HG03066 (cell line): ENCODE measurements around the gene YY2.
"Not testable (repeated sequence)": the region's sequence is repeated elsewhere in the genome, so short reads cannot be mapped to it uniquely, and the experiment has no call there.

Experiments
- ATAC-seq: cut with Tn5 transposase; IDR thresholded peaks from one replicate; pipeline ENCODE4 v1.9.1; 2021; ENCODE audit warnings: low read depth; ENCODE audit not compliant: unreplicated experiment

YY2 gene

DNA sequence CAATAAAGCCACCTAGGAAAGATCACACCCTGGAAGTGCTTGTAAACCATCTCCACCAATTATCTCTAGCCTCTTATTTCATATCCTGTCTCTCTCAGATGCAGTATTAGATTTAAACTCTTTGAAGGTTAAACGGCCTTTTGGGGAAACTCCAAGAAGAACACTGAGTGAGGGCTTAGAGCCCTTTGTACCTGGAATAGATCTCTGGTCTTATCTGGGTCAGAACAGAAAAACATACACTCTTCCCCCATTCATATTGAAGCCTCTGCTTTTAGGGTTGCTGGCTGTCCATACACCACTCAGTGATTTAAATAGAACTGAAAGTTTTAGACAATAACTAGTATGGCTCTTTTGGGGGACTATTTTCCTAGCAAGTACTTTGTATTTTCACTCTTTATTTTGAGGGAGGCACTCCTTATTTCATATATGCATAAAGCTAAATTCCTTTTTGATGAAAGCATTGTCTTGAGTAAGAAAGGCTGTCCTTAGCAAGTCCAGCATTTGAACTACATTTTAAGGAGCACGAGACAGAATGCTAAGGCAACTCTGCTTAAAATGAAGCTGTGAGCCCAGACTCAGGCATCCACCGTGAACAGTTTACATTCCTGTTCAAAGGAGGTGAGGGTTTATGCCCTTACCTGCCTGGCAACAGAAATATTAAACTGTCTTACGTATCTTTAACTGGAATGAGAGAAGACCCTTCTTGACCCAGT is 17.4 kb downstream of the YY2 start:
- ATAC-seq, result no peak

DNA sequence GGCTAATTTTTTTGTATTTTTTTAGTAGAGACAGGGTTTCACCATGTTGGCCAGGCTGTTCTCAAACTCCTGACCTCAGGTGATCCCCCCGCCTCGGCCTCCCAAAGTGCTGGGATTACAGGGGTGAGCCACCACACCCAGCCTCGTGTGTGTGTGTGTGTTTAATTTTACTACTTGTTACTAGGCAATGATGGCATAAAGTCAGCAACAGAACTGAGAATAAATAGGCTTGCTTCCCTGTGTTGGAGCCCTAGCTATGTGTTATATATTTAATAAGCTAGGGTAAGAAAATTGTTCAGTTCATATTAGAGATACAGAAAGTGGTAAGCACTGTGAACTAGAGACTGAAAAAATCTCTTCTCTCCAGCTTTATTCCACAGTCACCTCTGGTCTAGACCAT is 18.4 kb downstream of the YY2 start:
- not testable (repeated sequence) for ATAC-seq

DNA sequence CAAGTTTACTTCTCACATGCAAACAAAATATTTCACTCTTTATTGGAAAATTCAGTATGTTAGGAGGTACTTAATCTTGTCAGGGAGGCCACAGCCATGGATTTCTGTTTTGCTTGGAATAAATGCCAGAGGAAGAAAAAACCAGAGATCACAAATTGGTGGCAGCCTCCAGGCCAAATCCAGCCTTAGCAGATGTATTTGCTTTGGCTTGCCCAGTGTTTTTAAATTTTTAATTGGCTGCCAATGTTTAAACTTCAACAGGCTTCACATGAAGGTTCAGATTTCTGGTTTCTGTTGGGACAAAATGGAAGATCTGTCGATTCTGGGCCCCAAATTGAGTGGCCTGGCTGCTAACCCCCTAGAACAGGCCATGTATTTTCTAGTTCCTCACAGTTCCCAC is 19.2 kb downstream of the YY2 start:
- ATAC-seq, result no peak

- no peak for ATAC-seq
Measured at GRCh38 chrX:21881881-21882574, 26.2 kb downstream of the YY2 start.

DNA sequence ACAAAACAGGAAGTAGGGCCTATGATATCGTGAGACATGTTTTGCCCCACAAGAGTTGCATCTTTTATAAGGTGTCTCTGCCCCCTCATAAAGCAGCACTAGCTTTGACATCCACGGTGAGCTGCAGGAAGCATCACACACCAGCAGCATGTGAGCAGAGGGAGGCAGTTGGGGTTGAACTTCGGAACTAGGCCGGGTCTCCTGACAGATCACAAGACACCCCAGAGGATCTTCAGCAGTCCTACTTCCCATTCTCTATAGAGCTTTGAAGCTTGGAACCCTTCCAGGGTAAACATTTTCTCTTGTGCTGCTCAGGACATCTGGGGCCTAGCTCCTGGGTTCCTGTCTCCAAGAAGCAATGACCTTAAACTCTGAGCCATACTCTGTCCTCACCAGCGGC is 27.5 kb downstream of the YY2 start:
- ATAC-seq, result no peak

- no peak for ATAC-seq
Measured at GRCh38 chrX:21885568-21885967, 29.8 kb downstream of the YY2 start.

DNA sequence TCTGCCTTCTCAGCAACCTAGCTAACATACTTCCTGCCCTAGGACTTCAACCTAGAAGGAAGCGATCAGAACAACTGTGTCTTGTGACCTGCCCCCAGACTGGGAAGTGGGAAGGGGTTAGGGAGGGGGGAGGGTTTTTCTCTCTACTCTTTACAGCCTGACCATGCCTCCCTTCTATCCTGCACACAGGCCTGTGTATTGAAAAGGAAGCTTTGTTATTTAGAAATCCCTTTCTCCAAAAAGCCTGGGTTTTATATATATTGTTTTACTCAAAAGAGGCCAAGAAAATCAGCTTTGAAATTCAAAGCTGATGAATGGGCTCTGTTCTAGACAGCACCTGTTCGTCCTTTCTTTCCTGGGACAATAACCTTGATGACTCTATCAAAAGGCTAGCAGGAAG is 49.5 kb downstream of the YY2 start:
- no peak for ATAC-seq

DNA sequence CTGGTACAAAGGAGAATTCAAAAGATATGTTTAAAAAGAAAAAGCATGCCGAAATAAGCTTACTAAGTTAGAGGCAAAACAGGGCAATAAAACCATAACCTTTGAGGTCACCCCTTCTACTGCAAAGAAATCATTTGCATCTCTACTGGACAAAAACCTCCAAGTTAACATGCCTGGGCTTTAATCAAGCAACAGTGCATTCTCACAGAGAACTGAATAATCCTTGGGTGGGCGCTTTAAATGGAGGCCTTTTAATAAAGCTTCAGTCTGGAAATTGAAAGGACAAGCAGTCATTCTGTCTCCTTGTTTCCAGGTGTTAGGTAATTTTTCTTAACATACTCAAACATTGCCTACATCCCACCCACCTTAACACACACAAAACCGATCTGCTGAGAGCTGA is 50.2 kb downstream of the YY2 start:
- no peak for ATAC-seq

- no peak for ATAC-seq
Measured at GRCh38 chrX:21907260-21907659, 51.5 kb downstream of the YY2 start.
